ENCODE results near the gene RGL4. TPM values are rescaled to one million over a fixed set of nuclear protein-coding genes. Genes with fewer than 3 reads are reported as not detected.

Gene RGL4
- total and polyA plus RNA-seq, 2 of the 13 experiments (the other 11 are each of a cell fraction or from before 2014, with no cell fraction given), result not detected

DNA sequence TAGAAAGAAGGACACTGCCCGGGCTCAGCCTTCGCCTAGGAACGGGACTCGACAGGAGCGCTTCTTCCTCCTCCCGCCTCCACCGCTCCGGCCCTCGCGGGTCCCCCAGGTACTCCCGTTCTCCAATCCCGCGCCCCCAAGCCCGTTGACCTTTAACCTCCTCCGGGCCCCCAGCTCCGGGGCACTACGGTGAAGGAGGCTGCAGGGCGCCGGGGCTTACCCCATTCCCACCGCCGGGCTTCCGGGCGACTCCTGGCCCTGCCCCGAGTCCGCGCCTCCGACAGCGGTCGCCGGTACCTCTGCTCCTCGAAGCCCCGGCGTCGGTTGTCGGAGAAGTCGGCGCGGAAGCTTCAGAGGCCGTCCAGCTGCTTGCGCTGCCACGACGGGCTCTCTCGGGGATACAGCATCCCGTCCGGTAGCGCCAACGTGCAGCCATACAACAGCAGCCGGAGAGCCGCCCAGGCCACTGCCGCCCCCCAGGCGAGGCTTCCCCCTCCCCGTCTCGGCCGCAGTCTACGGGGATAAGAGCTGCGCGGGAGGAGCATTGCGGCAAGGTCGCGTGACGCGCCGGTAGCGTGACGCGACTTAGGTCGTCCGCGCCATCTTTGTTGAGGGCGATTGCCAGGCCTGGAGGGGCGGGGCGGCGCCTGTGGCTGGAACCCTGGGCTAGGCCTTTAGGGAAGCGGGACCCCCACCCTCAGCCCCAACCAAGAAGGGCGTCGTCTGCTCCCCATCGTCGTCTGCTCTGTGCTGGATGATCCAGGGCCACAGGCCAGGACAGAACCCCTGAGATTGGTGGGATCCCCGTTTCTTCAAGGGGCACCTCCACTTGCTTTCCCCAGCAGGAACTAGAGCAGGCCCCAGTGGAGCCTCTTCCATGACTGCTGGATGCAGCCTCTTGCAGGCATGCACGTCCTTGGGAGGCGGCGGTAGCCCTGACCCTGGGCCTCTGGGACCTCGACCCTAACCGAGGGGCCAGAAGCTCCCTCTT is 26.3 kb downstream of the RGL4 start (continued):
- TF ChIP-seq KDM3A (CRISPR knock-in tag; IDR thresholded peaks at IDR 0.05; ENCODE audit: low read depth) (peak; percentile 58; the same call in 1 of the 2 replicates), HHEX (CRISPR knock-in tag; IDR thresholded peaks at IDR 0.05) (no peak), MED1 (CRISPR knock-in tag; IDR thresholded peaks at IDR 0.05) (peak; percentile 75), CSRNP2 (CRISPR knock-in tag; conservative IDR thresholded peaks at IDR 0.05; ENCODE audit: low read depth) (no peak), ZNF7 (CRISPR knock-in tag; IDR thresholded peaks at IDR 0.05) (no peak), ZSCAN30 (CRISPR knock-in tag; IDR thresholded peaks at IDR 0.05) (no peak), FOXM1 (CRISPR knock-in tag; IDR thresholded peaks at IDR 0.05) (no peak), CEBPG (CRISPR knock-in tag; IDR thresholded peaks at IDR 0.05) (peak; percentile 68), ZNF678 (CRISPR knock-in tag; IDR thresholded peaks at IDR 0.05) (0 out of 2 replicates have a peak, but pooled peaks have one; percentile 43), ZBTB46 (CRISPR knock-in tag; IDR thresholded peaks at IDR 0.05; ENCODE audit: borderline replicate concordance) (no peak), MIXL1 (CRISPR knock-in tag; IDR thresholded peaks at IDR 0.05) (no peak), ZNF777 (CRISPR knock-in tag; IDR thresholded peaks at IDR 0.05) (peak; percentile 99), PREB (CRISPR knock-in tag; IDR thresholded peaks at IDR 0.05) (no peak), ZNF891 (CRISPR knock-in tag; IDR thresholded peaks at IDR 0.05) (peak; percentile 85), MIER3 (CRISPR knock-in tag; IDR thresholded peaks at IDR 0.05; ENCODE audit: borderline replicate concordance) (peak; percentile 85; the same call in 1 of the 2 replicates), PRMT3 (CRISPR knock-in tag; IDR thresholded peaks at IDR 0.05; ENCODE audit: borderline replicate concordance, low read depth) (no peak), ZNF264 (CRISPR knock-in tag; IDR thresholded peaks at IDR 0.05) (peak; percentile 74; the same call in 1 of the 2 replicates), NR2F6 (IDR thresholded peaks at IDR 0.05) (peak; percentile 51), NR2F6 (CRISPR knock-in tag; IDR thresholded peaks at IDR 0.05) (peak; percentile 68; the same call in 1 of the 2 replicates), KLF13 (CRISPR knock-in tag; IDR thresholded peaks at IDR 0.05) (no peak), ZNF605 (CRISPR knock-in tag; IDR thresholded peaks at IDR 0.05) (no peak), TBP (CRISPR knock-in tag; IDR thresholded peaks at IDR 0.05) (no peak), ZBTB39 (CRISPR knock-in tag; IDR thresholded peaks at IDR 0.05) (no peak), ZNF350 (CRISPR knock-in tag; IDR thresholded peaks at IDR 0.05; ENCODE audit: borderline replicate concordance, low read depth) (peak; percentile 93)
